ENCODE data around the gene GATAD2A.

The GATAD2A gene

GRCh38 chr19:19433666-19434213 lies 28.3 kb downstream of the GATAD2A start:
- DNase-seq (ENCODE audit: low read depth in 1 of 2, low spot score in 1 of 2), result no peak
- Histone ChIP-seq H3K27ac (replicated peaks) (no peak overlapping the region), H3K27me3 (ENCODE audit: insufficient read depth, poor library complexity, severe bottlenecking) (no peaks in the 10 kb centered on the region), H3K4me3 (replicated peaks; ENCODE audit: insufficient read depth, low read length) (no peak overlapping the region)
- TF ChIP-seq GABPA (IDR thresholded peaks at IDR 0.05; ENCODE audit: low read depth) (no peak), REST (IDR thresholded peaks at IDR 0.05; ENCODE audit: insufficient replicate concordance, low read depth) (no peak), CTCF (IDR thresholded peaks at IDR 0.05; ENCODE audit: insufficient read depth, low read length) (no peak), SPI1 (IDR thresholded peaks at IDR 0.05; ENCODE audit: borderline replicate concordance, low read depth) (no peak), POLR2AphosphoS5 (IDR thresholded peaks at IDR 0.05; ENCODE audit: low read depth) (no peak)

GRCh38 chr19:19434483-19435045 lies 29.1 kb downstream of the GATAD2A start:
- no peak for TF ChIP-seq CTCF (IDR thresholded peaks at IDR 0.05; ENCODE audit: insufficient read depth, low read length)
- no peak for TF ChIP-seq SPI1 (IDR thresholded peaks at IDR 0.05; ENCODE audit: borderline replicate concordance, low read depth)
- no peak for TF ChIP-seq GABPA (IDR thresholded peaks at IDR 0.05; ENCODE audit: low read depth)
- no peak for TF ChIP-seq REST (IDR thresholded peaks at IDR 0.05; ENCODE audit: insufficient replicate concordance, low read depth)
- TF ChIP-seq POLR2AphosphoS5 (IDR thresholded peaks at IDR 0.05; ENCODE audit: low read depth), result no peak
- no peak for DNase-seq (ENCODE audit: low read depth in 1 of 2, low spot score in 1 of 2)
- H3K4me3 ChIP-seq (replicated peaks; ENCODE audit: insufficient read depth, low read length), result no peak overlapping the region
- no peak overlapping the region for H3K27ac ChIP-seq (replicated peaks)
- no peaks in the 10 kb centered on the region for H3K27me3 ChIP-seq (ENCODE audit: insufficient read depth, poor library complexity, severe bottlenecking)

- no peak for TF ChIP-seq POLR2AphosphoS5 (IDR thresholded peaks at IDR 0.05; ENCODE audit: low read depth)
- TF ChIP-seq REST (IDR thresholded peaks at IDR 0.05; ENCODE audit: insufficient replicate concordance, low read depth), result no peak
- no peak for TF ChIP-seq GABPA (IDR thresholded peaks at IDR 0.05; ENCODE audit: low read depth)
- TF ChIP-seq SPI1 (IDR thresholded peaks at IDR 0.05; ENCODE audit: borderline replicate concordance, low read depth), result no peak
- no peak for TF ChIP-seq CTCF (IDR thresholded peaks at IDR 0.05; ENCODE audit: insufficient read depth, low read length)
- Histone ChIP-seq H3K27ac (replicated peaks) (no peak overlapping the region), H3K4me3 (replicated peaks; ENCODE audit: insufficient read depth, low read length) (no peak overlapping the region), H3K27me3 (ENCODE audit: insufficient read depth, poor library complexity, severe bottlenecking) (no peaks in the 10 kb centered on the region)
- no peak for DNase-seq (ENCODE audit: low read depth in 1 of 2, low spot score in 1 of 2)
Observed at GRCh38 chr19:19436137-19436691, 30.7 kb downstream of the GATAD2A start.
